GM18858 (cell line): ENCODE results near the gene ATF6.

Experiments used
- ATAC-seq: cut with Tn5 transposase; IDR thresholded peaks from one replicate; pipeline ENCODE4 v1.9.1; 2021; ENCODE audit not compliant: unreplicated experiment

The ATF6 gene

DNA sequence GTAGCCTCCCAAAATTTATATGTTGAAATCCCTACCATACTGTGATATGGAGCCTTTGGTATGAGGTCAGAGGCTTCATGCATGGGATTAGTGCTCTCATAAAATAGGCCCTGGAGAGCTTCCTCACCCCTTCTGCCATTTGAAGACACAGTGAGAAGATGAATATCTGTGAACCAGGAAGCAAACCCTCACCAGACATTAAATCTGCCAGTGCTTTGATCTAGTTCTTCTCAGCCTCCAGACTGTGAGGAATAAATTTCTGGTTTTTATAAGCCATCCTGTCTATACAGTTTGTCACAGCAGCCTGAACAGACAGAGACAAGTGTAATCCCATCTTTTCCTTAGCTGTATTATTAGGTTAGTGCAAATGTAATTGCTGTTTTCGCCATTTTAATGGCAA, 169.1 kb downstream of the ATF6 start:
- no peak for ATAC-seq

- no peak for ATAC-seq
Measured at GRCh38 chr1:161936786-161937185, 170.7 kb downstream of the ATF6 start.

DNA sequence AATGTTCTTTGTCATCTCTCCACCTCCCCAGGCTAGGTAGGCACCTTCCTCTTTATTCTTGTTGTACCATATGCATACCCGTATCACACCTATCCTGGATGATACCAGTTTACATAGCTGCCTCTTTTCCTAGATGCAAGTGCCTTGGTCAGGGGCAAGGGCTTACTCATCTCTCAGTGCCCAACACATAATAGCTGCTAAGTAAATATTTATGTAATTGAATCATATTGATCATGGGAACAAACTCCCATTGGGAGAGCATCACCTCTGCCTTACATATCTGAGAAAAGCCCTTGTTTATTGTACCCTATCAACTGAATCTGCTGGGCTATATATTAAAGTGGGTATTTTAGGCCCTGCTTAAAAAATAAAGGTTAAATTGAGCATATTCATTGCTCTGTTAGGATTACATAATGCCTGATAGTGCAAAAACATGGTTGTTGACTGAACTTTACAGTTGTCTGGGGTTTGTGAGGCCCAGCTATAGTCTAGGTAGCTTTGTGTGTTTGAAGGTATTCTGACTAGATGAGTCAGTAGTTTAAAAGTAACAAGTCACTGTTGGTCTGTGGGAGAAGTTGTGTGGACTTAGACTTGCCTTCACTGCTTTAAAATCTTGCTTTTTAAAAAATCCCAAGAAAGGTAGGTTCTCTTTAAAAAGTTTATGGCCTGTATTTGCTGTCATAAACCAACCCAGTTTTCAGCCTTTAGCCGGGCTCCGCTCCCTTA, 174.9 kb downstream of the ATF6 start:
- ATAC-seq: no peak

- no peak for ATAC-seq
Measured at GRCh38 chr1:161941726-161942436, 175.8 kb downstream of the ATF6 start.

DNA sequence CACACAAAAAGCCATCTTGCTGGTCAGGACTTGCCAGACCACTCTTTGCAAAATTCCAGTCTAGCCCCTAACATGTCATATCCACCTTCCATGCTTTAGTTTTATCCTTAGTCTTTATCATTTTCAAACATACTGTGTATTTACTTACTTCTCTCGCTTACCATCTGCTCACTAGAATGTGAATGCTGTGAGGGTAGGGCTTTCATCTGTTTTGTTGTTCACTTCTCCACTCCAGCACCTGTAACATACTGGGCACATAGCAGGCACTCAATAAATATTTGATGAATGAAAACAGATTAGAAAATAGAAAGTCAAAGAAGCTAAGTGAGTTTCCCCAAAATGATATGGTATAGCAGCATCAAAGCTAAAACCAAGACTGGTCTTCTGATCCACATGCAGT, 177.6 kb downstream of the ATF6 start:
- no peak for ATAC-seq

GRCh38 chr1:161944381-161944780, 178.3 kb downstream of the ATF6 start:
- ATAC-seq: no peak

DNA sequence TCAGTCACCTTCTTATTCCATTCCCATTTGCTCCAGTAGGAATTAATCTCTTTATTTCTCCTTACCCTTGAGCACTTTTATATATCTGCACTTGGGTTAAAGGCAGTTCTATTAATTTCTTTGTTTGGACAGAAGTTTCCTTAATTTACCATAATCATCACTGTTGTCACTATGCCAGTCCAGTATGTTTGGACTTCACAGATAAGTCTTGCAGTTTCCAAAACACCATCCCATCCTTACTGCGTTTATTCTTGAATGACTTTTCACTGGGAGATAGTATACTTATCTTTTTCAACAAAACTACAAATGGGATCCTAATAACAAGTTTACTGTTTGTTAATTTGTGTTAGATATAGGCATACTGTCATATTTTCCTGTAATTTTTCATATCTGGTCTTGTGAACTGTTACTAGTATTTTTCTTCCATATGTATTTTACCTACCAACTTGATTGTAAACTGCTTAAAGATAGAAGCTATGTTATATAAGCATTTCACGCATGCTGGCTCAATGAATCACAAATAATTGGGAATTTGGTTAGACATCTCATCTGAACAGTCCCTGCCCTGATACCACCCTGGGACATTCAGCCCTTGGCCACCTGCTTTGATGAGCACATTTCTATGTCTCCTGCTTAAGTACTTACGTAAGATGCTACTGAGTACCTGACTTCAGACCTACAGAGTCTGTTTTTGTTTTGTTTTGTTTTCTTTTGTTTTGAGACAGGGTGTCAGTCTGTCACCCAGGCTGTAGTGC, 179.4 kb downstream of the ATF6 start:
- no peak for ATAC-seq

GRCh38 chr1:161946071-161946987, 180.2 kb downstream of the ATF6 start:
- no peak for ATAC-seq

DNA sequence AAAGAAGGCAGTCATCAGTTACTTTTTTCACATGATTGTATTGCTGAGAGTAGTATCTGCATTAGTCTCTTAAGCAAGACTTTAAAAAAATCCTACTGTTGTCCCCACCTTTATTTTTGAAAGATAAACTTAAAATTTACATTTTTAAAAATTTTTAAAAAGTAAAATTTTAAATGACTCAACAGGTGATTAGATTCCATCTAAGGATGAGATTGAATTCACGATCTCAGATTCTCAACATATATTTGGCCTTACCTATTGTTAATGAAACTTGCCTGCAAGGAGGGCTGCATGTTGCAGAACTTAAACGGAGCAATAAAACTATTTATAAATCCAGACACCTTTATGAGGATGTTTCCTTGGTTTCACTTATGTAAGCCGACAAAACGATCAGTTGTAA, 182.3 kb downstream of the ATF6 start:
- no peak for ATAC-seq

DNA sequence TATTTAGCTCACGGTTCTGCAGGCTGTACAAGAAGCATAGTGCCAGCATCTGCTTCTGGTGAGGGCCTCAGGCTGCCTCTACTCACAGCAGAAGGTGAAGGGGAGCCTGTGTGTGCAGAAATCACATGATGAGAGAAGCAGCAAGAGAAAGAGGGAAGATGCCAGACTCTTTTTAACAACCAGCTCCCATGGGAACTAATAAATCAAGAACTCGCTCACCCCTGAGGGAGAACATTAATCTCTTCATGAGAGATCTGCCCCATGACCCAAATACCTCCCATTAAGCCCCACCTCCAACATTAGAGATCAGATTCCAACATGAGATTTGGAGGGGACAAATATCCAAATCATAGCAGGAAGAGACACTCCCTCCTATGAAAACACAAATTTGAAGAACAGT, 183.4 kb downstream of the ATF6 start:
- no peak for ATAC-seq

GRCh38 chr1:161950377-161950776, 184.3 kb downstream of the ATF6 start:
- no peak for ATAC-seq

- no peak for ATAC-seq
Measured at GRCh38 chr1:161951646-161952045, 185.5 kb downstream of the ATF6 start.

- no peak for ATAC-seq
Measured at GRCh38 chr1:161952607-161953172, 186.6 kb downstream of the ATF6 start.

DNA sequence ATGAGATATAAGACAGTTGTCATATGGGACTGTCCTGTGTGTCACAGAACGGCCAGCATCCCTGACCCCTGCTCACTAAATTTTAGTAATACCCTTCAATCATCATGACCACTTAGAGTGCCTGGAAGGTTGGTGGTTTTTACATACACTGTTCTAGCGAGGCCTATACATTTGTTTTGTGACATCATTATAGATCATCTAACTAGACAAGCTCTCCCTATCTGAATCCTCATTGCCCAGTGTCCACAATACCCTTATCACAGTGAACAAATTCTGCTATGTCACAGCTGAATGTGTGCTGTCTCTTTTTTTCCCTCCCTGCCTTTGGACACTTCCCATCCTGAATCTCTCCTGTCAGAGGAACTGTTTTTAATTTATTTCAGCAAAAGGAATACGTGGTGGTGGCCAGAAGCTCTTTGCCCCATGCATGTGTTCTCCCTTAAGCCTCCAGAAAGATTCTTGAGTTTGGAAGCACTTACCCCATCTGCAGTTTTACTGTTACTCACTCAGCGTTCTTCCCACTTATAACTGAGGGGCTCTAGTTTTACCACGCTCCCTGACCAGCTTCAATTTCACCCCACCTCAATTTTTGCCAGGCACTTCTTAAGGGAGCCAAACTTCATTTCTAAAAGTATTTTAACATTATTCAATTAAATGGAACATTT, 187.3 kb downstream of the ATF6 start:
- no peak for ATAC-seq

- no peak for ATAC-seq
Measured at GRCh38 chr1:161954050-161954449, 187.9 kb downstream of the ATF6 start.

GRCh38 chr1:161954466-161954865, 188.3 kb downstream of the ATF6 start:
- ATAC-seq: no peak

GRCh38 chr1:161955606-161956005, 189.5 kb downstream of the ATF6 start:
- no peak for ATAC-seq

DNA sequence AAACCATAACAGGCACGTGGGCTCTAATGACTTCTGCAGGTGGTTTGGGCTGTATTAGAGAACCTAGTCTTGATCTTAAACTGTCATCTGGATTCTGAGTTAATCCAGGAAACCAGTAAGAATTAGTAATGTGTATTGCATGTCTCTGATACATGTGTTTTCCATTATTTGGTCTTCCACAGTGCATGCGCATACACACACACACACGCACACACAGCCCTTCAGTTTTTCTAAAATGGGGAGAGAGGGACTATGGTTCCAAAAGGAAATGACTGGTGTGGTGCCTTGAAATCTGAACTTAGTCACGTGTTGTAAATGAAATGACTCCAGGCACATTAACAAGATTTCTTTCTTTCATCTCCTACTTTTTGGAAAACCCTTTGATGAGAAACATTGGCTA, 190.0 kb downstream of the ATF6 start:
- no peak for ATAC-seq

DNA sequence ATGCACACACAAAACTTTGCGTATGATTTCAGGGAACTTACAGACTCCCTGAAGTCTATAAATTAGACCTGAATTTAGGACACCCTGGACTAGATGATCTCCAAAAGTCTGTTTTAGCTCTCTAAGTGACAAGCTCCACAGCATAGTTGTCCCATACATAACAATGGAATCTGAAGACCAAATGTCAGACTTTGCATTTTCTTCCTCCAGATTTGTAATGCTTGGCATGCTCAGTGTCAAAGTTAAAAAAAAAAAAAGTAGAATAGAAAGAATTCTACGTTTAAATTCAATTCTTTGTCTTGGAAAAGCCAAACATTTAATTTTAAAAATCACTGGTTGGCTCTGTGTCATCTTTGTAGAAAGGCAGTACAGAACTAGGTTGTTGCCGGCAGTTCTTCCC, 190.8 kb downstream of the ATF6 start:
- no peak for ATAC-seq

GRCh38 chr1:161958425-161958824, 192.3 kb downstream of the ATF6 start:
- ATAC-seq: no peak
